Measurements from ENCODE around the gene MAD1L1.

The MAD1L1 gene

GRCh38 chr7:2054927-2055326 is 177.8 kb downstream of the MAD1L1 start:
- no peak for FAIRE-seq

- FAIRE-seq: no peak
Observed at GRCh38 chr7:2053395-2053794, 179.3 kb downstream of the MAD1L1 start.

GRCh38 chr7:2052657-2053048 is 180.1 kb downstream of the MAD1L1 start:
- FAIRE-seq: no peak

GRCh38 chr7:2051707-2052656 is 180.8 kb downstream of the MAD1L1 start:
- no peak for FAIRE-seq

GRCh38 chr7:2050511-2050866 is 182.3 kb downstream of the MAD1L1 start:
- no peak for FAIRE-seq

GRCh38 chr7:2049782-2050510 is 182.8 kb downstream of the MAD1L1 start:
- FAIRE-seq: no peak

GRCh38 chr7:2049111-2049781 is 183.5 kb downstream of the MAD1L1 start:
- FAIRE-seq: no peak

- no peak for FAIRE-seq
Observed at GRCh38 chr7:2048531-2048930, 184.2 kb downstream of the MAD1L1 start.

GRCh38 chr7:2048006-2048405 is 184.7 kb downstream of the MAD1L1 start:
- FAIRE-seq: no peak

GRCh38 chr7:2046581-2047565 is 185.9 kb downstream of the MAD1L1 start:
- FAIRE-seq: no peak

- no peak for FAIRE-seq
Observed at GRCh38 chr7:2045559-2046405, 187.0 kb downstream of the MAD1L1 start.

GRCh38 chr7:2044883-2045471 is 187.8 kb downstream of the MAD1L1 start:
- FAIRE-seq: no peak

GRCh38 chr7:2044311-2044882 is 188.3 kb downstream of the MAD1L1 start:
- no peak for FAIRE-seq

- FAIRE-seq: no peak
Observed at GRCh38 chr7:2043316-2044039, 189.3 kb downstream of the MAD1L1 start.

- no peak for FAIRE-seq
Observed at GRCh38 chr7:2042650-2043049, 190.1 kb downstream of the MAD1L1 start.

- FAIRE-seq: no peak
Observed at GRCh38 chr7:2041496-2042367, 191.0 kb downstream of the MAD1L1 start.

- no peak for FAIRE-seq
Observed at GRCh38 chr7:2040893-2041270, 191.9 kb downstream of the MAD1L1 start.

- no peak for FAIRE-seq
Observed at GRCh38 chr7:2040201-2040892, 192.4 kb downstream of the MAD1L1 start.

Measured in TTC549 (cell line).